ENCODE data around the gene ASB6.

ASB6 gene

GRCh38 chr9:129610213-129610472 is 31.8 kb downstream of the ASB6 start:
- H3K4me3 ChIP-seq (replicated peaks; ENCODE audit: low read depth, low read length): peak overlapping the region; percentile 60
- no peak for DNase-seq (ENCODE audit: low read depth)
- no peak for TF ChIP-seq CTCF (IDR thresholded peaks at IDR 0.05; ENCODE audit: low read length, missing control alignments)

GRCh38 chr9:129609486-129610212 is 32.3 kb downstream of the ASB6 start:
- DNase-seq (ENCODE audit: low read depth): peak; percentile 42
- TF ChIP-seq CTCF (IDR thresholded peaks at IDR 0.05; ENCODE audit: low read length, missing control alignments): no peak
- H3K4me3 ChIP-seq (replicated peaks; ENCODE audit: low read depth, low read length): no peak overlapping the region

GRCh38 chr9:129608561-129609481 is 33.1 kb downstream of the ASB6 start:
- no peak for DNase-seq (ENCODE audit: low read depth)
- no peak for TF ChIP-seq CTCF (IDR thresholded peaks at IDR 0.05; ENCODE audit: low read length, missing control alignments)
- H3K4me3 ChIP-seq (replicated peaks; ENCODE audit: low read depth, low read length): no peak overlapping the region

- no peak for DNase-seq (ENCODE audit: low read depth)
- no peak overlapping the region for H3K4me3 ChIP-seq (replicated peaks; ENCODE audit: low read depth, low read length)
- no peak for TF ChIP-seq CTCF (IDR thresholded peaks at IDR 0.05; ENCODE audit: low read length, missing control alignments)
Observed at GRCh38 chr9:129607027-129607387, 34.9 kb downstream of the ASB6 start.

- no peak for TF ChIP-seq CTCF (IDR thresholded peaks at IDR 0.05; ENCODE audit: low read length, missing control alignments)
- DNase-seq (ENCODE audit: low read depth): no peak
- no peak overlapping the region for H3K4me3 ChIP-seq (replicated peaks; ENCODE audit: low read depth, low read length)
Observed at GRCh38 chr9:129606161-129607026, 35.6 kb downstream of the ASB6 start.

GRCh38 chr9:129604766-129605163 is 37.2 kb downstream of the ASB6 start:
- no peak for TF ChIP-seq CTCF (IDR thresholded peaks at IDR 0.05; ENCODE audit: low read length, missing control alignments)
- DNase-seq (ENCODE audit: low read depth): no peak
- H3K4me3 ChIP-seq (replicated peaks; ENCODE audit: low read depth, low read length): no peak overlapping the region
